HG02610 (cell line): ENCODE data around the gene SYNDIG1.

Experiments
- ATAC-seq: cut with Tn5 transposase; IDR thresholded peaks from one replicate; pipeline ENCODE4 v1.9.1; 2021; ENCODE audit warnings: mild to moderate bottlenecking, moderate library complexity; ENCODE audit not compliant: unreplicated experiment

Gene SYNDIG1

DNA sequence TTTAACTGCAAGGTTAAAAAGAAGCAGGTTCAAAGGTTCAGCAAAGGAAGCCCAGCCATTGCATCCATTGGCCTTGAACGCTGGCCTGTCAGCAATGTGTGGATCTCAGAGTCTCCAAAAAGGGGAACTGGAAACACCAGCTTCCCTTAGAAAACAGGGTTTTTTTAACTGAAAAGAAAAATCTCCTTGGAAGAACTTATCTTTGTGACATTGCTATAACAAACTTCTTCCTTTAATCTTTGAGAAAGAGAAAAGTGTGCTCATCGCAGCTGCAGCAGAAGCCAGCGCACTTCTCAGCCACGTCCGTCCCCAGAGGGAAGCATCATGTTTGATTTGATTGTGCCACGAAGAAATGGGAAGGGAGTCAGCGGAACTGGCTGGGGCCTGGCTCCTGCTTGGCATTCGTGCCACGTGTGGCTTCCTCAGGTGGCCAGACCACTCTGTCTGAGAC is 215.0 kb downstream of the SYNDIG1 start:
- no peak for ATAC-seq

DNA sequence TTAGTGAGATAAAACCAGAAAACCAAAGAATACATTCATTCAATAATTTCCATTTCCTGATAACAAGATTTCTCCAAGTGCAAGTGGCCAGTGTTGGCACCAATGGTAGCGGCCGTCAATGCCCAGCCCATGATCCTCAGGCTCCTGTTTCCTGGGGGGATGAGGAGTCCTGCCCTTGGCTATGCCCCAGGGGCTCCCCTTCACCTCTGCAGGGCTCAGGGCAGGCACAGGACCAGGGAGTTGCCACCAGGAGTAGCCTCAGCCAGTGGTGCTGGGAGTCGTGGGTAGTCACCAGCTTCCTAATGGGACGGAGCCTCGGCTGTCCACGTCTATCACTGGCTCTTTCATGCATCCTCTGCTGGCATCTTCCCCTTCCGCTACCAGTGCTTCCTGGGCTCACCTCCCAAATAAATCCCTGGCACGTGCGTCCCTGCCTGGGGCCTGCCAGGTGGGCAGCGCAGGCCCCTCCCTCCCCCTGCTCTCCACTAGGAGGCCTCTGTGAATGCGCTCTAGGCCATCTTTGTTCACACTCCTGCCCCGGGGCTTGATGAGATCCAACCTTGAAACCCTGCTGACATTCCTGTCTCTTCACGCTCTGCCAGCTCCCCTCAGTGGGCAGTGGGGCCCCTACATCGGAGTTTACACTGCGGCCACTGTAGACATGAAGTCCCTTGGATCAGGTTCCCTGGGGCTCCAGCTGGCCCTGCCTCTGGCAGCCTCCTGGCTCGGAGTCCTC is 215.7 kb downstream of the SYNDIG1 start:
- ATAC-seq, result no peak

DNA sequence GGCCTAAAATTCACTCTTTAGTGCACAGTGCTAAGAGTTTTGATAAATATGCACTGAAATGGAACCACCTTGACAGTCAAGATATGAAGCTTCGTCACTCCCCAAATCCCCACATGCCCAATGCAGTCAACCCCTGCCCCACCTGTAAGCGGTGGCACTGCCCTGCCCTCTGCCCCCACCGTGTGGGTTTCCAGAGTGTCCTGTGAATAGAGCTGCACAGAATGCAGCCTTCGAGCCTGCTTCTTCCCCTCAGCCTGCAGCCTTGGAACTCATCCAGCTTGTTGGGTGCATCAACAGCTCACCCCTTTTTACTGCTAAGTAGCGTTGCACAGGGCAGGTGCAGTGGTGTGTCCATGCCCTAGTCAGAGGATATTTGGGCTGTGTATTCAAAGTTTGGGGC is 216.3 kb downstream of the SYNDIG1 start:
- ATAC-seq, result no peak

DNA sequence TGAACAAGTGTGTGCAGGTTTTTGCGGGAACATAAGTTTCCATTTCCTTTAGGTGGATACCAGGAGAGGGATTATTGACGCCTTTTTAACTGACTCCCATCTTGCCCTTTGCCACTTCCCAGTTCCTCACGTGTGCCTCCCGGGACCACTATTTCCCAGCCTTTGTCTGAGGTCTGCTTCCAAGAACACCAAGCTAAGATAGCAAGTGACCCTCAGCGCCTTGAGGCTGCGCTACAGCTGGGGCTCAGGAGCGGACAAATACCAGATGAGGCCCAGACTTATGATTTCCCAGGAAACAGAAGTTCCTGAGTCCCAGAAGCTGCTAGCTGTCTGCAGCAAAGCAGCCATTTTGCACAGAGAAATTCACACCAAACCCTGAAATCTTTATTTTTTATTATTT is 216.7 kb downstream of the SYNDIG1 start:
- ATAC-seq, result no peak

DNA sequence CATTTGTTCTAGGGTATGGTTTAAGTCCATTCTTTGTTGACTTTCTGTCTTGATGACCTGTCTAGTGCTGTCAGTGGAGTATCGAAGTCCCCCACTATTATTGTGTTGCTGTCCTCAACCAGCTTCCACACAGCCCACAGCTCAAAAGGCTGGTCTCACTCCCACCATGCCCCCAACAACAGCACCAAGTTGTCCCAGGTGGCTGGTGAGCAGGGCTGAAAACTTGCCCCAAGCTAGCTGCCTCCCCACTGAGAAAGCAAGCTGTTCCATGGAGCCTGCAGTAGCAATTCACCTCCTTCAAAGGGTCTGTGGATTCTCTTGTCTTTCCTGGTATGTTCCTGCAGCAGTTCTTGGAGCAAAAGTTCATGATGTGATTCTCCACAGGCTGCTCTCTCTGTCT is 221.0 kb downstream of the SYNDIG1 start:
- ATAC-seq, result no peak

DNA sequence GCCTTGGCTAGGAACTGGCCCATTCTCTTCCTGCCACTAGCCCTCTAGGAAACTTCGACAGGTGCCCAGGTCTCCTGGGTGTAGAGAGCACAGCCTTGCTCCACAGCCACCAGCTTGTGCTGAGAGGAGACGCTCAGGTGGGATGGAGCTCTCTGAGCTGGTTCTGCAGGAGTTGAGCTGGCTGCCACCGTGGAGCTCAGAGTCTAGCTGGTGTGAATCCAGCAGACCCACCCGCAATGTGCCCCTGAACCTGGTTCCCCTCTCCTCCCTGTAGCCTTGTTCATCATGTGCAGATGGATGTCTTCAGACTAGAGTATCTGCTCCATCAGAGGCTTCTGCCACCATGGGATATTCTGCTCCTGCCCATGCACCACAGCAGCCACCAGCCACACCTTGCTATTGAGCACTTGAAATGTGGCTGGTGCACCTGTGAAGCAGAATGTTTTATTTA is 222.5 kb downstream of the SYNDIG1 start:
- no peak for ATAC-seq

DNA sequence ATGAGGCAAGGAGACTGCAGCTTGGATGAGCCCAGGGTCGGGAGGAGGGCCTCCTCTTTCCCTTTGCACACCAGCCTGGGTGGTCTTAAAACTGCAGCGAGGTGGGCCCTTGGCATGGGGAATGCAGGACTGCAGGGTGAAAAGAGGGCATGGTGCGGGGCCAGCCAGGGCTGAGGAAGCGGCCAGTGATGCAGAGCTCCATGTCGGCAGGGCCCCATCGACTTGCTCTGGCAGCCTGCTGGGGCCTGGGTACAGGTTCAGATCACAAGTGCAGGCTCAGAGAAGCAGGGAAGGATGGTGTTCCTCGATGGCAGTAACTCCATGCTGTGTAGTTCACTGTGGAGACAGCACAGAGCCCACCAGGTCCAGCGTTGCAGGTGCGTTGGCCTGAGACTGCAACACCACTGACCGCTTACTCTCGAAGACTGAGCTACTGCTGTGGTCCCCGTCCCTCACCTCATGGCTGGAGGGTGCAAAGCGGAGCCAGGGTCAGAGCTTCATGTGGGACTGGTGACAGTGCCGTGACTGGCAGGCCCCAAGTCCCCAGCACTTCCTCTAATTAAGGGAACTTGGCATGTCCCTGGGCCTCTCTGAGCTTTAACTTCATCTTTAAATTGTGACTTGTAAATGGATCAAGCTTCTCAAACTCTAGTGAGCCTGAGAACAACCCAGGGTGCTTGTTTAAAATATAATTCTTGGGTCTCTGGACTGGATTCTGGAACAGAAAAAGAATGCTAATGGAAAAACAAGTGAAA is 223.2 kb downstream of the SYNDIG1 start:
- ATAC-seq, result no peak

DNA sequence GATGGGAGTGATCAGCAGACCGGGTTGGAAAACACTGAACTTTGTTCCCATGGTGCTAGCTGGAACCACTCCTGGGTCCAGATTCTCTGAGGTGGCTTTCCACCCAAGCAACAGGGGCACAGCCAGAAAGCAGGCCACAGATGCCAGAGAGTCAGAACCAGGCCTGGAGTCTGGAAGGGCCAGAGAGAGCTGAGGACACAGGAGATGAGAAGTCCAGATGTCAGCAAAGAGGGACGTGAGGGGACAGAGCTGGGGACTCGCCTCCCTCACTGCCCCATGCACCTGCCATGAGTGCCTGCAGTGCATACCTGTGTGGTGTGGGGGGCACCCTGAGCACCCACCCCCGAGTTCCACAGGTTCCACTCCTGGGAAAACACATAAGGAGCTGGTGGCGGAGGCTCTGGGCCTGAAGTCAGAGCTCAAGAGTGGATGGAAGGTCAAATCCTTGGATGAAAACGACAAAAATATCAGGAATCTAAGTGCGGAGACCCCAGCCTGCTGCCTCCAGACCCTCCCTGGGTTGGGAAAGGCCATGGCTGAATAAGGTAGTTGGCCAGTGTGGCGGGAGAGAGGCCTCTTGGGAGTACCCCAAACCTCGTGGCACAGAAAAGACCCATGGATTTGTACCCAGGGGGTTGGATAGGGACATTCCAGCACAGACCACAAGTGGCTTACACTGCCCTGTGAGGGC is 224.2 kb downstream of the SYNDIG1 start:
- ATAC-seq, result no peak

DNA sequence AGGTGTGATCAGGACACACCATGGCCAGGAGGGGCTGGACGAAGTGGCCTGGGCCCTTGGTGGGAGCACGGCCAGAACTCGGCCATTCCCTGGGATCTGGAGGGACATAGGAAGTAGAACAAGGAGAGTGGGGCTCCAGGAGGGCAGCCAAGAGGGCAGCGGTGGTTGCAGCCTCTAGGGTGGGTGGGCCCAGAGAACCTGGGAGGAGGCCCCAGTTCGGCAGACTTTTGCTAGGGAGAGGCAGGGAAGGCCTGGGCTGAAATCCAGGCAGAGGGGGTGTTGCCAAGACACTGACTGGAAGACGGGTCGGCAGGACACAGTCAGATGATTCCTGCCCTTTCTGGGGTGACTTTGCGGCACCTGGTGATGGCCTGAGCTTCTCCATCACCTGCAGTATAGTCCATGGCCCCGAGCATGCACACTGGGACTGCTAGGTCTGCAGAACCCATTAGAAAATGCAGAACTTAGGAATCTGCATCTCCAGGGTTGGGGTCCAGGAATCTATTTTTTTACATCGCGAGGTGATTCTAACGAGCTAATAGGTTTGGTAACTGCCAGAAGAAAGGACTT is 224.8 kb downstream of the SYNDIG1 start:
- ATAC-seq, result no peak

DNA sequence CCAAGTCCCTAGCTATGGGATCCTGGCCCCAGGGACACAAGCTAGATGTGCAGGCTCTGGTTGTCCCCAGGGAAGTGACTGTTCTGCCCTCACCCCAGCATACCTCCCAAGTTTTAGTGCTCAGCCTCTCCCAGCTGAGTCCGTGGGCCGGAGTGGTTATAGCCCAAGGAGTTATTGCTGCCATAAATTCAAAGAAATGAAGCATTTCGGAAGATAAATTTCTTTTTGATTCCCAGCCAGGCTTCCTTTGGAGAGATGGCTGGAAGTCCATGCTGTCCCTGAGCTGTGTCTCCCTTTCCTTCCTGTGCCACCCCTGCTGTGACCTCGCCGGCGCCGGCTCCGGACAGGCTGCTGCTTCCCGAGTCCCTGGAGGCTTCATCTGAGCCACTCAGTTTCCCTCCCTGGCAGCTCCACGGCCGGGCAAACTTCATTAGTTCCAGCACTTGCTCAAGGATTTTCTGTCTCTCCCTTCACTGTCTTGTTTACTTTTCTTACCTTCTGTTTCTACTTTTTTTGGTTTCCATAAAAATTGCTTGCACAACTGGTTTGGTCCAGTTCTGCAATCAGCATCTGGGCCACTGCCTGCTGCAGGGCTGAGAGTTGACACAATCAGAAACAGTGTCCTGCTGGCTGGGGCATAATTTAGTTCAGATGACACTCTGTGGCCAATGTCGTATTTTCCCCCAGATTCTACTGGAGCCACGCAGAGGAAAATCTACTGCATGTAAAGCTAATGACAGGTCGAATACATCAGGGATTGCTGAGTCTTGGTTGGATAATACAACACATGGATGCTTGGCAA is 225.5 kb downstream of the SYNDIG1 start:
- ATAC-seq, result no peak

DNA sequence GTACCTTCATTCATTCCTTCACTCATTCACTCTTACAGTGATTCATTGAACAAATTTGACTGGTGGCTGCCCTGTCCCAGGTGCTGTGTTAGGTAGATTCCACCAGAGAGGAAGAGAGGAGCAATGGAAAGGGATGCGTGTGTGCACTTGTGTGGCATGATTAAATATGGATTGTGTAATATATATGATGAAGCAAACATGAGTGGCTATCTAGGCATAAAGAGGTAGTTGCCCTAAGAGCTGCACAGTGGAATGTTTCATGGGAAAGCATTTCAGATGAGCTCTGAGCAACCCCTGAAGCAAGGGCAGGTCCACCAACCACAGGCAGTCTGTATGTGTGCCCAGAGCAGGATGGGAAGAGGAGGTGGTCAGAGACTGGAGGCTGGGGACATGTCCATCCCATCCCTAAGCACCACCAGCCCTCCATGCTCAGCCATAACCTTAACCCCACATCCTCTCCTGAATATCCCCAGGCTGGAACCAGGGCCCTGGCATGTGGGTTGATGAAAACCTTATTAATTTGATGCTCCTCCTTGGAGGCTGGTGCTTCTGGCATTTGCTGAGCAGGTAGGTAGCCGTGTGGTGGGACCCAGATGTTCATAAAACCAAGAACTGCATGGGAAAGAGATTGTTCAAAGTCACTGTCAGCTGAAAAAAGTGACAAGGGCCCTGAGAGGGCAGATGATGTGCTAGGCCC is 226.2 kb downstream of the SYNDIG1 start:
- ATAC-seq, result no peak

DNA sequence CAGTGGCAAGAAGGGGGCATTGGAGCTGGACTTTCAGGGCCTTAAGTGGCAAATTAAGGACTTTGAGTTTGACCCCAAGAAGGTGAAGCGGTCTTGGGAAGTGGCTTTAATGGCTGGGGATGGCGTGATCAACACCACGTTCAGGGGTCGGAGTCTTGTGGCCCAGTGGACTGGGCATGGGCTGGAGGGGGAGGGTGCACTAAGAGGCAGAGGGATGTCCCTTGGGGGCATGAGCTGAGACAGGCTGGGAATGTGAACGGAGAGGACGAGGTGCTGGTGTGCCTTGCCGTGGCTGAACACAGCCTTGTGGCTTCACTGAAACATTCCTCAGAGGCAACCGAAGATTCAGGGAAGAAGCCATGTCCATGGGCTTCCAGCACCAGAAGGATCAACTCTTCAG is 227.0 kb downstream of the SYNDIG1 start:
- no peak for ATAC-seq

DNA sequence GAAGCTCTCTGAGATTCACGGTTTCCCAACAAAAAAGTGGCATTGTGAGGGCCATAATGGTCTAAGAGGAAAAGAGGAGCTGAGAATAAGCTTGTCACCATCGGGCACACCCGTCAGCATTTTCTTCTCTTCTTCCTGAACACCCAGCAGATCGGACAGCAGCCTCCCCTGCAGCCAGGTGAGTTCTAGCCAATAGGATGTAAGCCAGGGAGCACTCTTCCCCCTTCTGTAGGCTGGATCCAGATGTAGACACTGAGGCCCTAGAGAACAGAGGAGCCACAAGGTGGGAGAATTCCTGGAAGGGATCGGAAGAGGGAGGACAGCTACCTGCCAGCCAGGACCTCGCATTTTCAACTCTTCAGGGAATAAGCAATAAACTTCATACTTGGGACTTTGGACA is 228.0 kb downstream of the SYNDIG1 start:
- ATAC-seq, result no peak

DNA sequence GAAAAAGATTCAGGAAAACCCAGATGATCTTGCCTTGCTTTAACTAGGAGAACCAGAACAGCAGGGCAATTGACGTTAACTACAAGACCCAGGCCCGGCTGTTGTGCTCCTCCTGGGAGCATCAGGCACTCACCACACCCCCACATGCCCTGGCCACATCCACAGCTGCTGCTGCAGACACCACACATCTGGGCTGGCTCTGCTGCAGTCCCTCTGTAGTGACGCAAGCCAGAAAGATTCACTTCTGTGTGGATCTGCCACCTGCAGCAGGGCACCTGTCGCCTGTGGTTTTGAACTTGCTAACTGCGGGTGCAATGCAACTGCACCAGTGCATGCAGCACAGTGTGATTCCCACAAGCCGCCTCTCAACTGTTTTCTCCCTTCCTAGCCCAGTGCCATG is 228.8 kb downstream of the SYNDIG1 start:
- ATAC-seq, result no peak

DNA sequence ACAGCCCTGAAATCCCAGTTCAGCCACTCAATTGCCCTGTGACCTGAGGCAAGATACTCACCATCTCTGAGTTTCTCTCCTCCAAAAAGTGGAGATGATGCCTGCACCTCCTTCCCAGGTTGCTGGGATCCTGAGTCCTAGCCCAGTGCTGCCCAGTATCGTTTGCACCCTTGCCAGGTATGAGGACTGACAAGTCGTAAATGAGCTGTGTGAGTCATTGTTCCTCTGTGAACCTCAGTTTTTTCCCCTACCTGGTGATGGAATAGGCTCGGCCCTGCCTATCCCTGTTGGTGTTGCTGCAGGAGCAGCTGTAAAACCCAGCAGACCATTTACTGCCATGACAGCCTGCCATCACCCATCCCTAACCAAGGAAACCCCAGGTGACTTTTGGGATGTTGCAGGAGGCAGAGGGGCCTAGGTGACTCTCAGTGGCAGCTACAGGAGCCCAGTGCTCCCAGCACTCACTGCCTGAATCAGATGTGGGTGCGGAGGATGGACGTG is 229.3 kb downstream of the SYNDIG1 start:
- ATAC-seq, result no peak

DNA sequence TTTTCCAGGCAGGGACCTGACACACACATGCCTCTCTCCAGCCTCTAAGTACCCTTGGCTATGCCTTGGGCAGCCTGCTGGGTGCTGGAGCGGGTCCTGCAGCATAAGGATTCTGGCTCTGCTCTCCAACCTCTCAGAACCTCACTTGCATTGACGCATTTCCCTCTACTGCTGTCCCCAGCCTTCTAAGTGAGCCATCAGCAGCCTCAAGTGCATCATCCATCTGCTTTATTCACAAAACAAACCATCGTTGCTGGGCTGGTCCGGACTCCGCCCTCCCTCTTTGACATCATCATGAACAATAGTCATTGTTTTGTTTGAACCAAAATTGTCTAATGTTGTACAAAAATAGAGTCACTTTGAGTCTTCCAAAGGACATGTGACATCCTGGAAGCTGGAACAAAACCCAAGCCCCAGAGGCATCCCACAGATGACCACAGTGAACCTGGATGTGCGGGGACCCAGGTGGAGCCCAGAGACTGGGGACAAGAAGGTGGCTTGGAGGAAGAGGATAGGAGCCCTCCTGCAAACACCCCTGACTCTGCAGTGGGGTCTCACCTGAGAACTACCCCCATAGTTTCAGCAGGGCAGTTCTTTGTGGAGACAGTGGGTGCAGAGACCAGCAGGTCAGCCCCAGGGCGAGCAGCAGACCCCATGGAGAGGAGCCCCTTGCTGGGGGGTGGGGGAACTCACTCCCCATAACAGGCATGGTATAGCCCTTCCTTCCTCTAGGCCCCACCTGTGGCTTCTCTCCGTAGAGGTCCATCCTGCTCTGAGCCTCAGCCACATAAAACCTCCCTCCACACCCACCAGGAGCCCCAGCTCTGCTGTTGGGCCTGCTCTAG is 230.1 kb downstream of the SYNDIG1 start:
- ATAC-seq, result no peak

DNA sequence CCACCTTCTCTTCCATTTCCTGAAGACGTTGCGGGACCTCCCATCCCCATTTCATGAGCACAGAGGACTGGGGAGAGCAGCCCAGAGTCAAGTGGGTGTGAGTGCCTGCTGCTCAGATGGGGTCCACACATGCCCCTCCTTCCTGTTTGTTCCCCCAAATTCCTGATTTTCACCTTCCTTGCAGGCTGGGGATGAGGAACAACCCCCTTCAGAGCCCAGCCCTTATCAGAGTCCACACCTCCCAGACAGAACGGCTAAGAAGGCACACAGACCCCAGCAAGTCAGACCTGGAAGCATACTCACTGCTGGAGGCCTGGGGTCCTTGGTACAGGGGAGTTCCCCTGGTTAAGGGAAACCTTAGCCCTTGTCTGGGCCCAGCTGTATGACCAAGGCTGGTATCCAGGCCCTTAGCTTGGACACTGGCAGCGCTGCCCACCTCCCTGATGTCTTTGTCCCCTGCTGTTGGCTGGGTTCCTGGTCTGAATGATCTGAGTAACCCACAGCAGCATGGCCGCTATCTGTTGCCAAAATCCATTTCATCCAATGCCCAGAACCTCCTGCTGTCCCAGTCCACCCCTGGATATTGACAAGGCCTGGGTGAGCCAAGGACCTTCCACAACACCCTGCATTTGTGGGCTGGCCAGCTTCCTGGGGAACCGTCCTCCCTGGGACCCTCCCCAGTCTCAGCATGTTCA is 230.9 kb downstream of the SYNDIG1 start:
- ATAC-seq, result no peak

DNA sequence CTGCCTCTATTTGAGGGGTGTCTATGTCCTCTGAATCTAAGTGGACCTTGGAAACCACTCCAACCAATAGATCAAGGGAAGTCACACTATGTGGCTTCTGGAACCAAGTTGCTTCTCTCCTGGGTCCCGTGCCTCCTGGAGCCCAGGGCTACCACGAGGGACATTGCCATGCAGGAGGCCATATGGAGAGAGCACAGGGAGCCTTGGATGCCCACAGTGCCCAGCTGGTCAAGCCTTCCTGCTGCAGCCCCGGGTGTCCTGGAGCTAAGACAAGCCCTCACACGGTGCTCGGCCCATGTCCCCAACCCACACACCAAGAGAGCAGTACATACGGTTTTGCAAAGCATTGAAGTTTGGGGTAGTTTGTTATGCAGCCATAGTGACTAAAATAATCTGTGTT is 231.6 kb downstream of the SYNDIG1 start:
- ATAC-seq, result no peak
